SK-N-SH (cell line): ENCODE data around the gene LCORL. TPM values are rescaled to one million over a fixed set of nuclear protein-coding genes. Genes with fewer than 3 reads are reported as not detected.

Experiments
- CTCF ChIA-PET: fragments of 300-600, 350-600 bp; formaldehyde crosslinking; extraction: SDS; loops from one replicate; lab custom pipeline; 2021; lab: Yijun Ruan, JAX
- POLR2A ChIA-PET: fragments of 350-600 bp; sonication (Branson Sonifier 250); formaldehyde crosslinking; extraction: SDS; loops from one replicate; lab custom pipeline; 2020; ENCODE audit warnings: antibody characterized with exemption, inconsistent platforms; lab: Yijun Ruan, JAX
- DNase-seq: peaks from one replicate; pipeline ENCODE4 v3.0.0; 2012
- H2AFZ ChIP-seq: fragments of 200-600 bp; sonication (generic); 2 replicates; pipeline ENCODE4 v1.8.1; 2016; ENCODE audit warnings: antibody characterized with exemption, mild to moderate bottlenecking, low read depth
- H3F3A ChIP-seq: fragments of 200-600 bp; sonication (generic); replicated peaks from 2 replicates; pipeline ENCODE3; 2016; ENCODE audit warnings: antibody characterized with exemption, mild to moderate bottlenecking; ENCODE audit not compliant: insufficient read depth
- H3K27ac ChIP-seq, 2 experiments: fragments of 200-500 bp in 1 of 2; fragments of 200-600 bp in 1 of 2; sonication (Bioruptor generic) in 1 of 2; sonication (generic), shearing (Covaris generic) in 1 of 2; 2 replicates each; pipeline versions ENCODE4 v1.5.1 to v1.6.1; 2014 to 2016; ENCODE audit warnings: low read depth in 2 of 2, inconsistent platforms in 1 of 2, low read length in 1 of 2, mild to moderate bottlenecking in 1 of 2, mixed read lengths in 1 of 2
- H3K27me3 ChIP-seq: fragments of 200-600 bp; sonication (generic), shearing (Covaris generic); 2 replicates; pipeline ENCODE4 v1.6.1; 2016; ENCODE audit warnings: mixed run types; ENCODE audit not compliant: insufficient read depth
- H3K36me3 ChIP-seq, 2 experiments: fragments of 200-500 bp in 1 of 2; fragments of 200-600 bp in 1 of 2; sonication (Bioruptor generic) in 1 of 2; sonication (generic) in 1 of 2; replicated peaks in 1 of 2; 2 replicates each; pipeline versions ENCODE3 to v1.5.1; 2014 to 2016; ENCODE audit warnings: low read length in 1 of 2, mild to moderate bottlenecking in 1 of 2; ENCODE audit not compliant: insufficient read depth in 2 of 2, control insufficient read depth in 1 of 2
- H3K4me1 ChIP-seq, 2 experiments: fragments of 200-500 bp in 1 of 2; fragments of 200-600 bp in 1 of 2; sonication (Bioruptor generic) in 1 of 2; sonication (generic), shearing (Covaris generic) in 1 of 2; 2 replicates each; pipeline versions ENCODE4 v1.5.1 to v1.6.1; 2014 to 2016; ENCODE audit warnings: low read depth in 1 of 2, low read length in 1 of 2, mixed run types in 1 of 2; ENCODE audit not compliant: insufficient read depth in 2 of 2, control insufficient read depth in 1 of 2
- H3K4me2 ChIP-seq: fragments of 200-600 bp; sonication (generic), shearing (Covaris generic); 2 replicates; pipeline ENCODE4 v1.6.1; 2017; ENCODE audit warnings: mixed run types
- H3K4me3 ChIP-seq, 2 experiments: fragments of 200-500 bp in 1 of 2; fragments of 200-600 bp in 1 of 2; sonication (Bioruptor generic) in 1 of 2; sonication (generic), shearing (Covaris generic) in 1 of 2; 2 replicates each; pipeline versions ENCODE4 v1.5.1 to v1.8.1; 2014 to 2016; ENCODE audit warnings: low read depth in 2 of 2, inconsistent platforms in 1 of 2, low read length in 1 of 2, mild to moderate bottlenecking in 1 of 2, mixed read lengths in 1 of 2, moderate library complexity in 1 of 2
- H3K79me2 ChIP-seq: fragments of 200-600 bp; sonication (generic); 2 replicates; pipeline ENCODE4 v1.8.1; 2017; ENCODE audit warnings: mild to moderate bottlenecking; ENCODE audit not compliant: insufficient read depth
- H3K9ac ChIP-seq: fragments of 200-600 bp; sonication (generic); 2 replicates; pipeline ENCODE4 v1.6.1; 2017; ENCODE audit warnings: mixed run types
- H3K9me2 ChIP-seq: fragments of 200-600 bp; sonication (generic); 2 replicates; pipeline ENCODE4 v1.6.1; 2017; ENCODE audit warnings: mixed run types
- H3K9me3 ChIP-seq: fragments of 200-600 bp; sonication (generic); 2 replicates; pipeline ENCODE4 v1.6.1; 2017; ENCODE audit warnings: mixed run types, mild to moderate bottlenecking, moderate library complexity
- H4K20me1 ChIP-seq: fragments of 200-600 bp; sonication (generic); 2 replicates; pipeline ENCODE4 v1.6.1; 2017; ENCODE audit warnings: mild to moderate bottlenecking, mixed run types; ENCODE audit not compliant: insufficient read depth
- CTCF ChIP-seq: fragments of 200-600 bp; sonication (generic); IDR thresholded peaks from 2 replicates; pipeline ENCODE4 v1.6.1; 2017; ENCODE audit warnings: antibody characterized with exemption, mild to moderate bottlenecking, moderate library complexity
- EP300 ChIP-seq, 2 experiments: IDR thresholded peaks; 2 replicates each; pipeline versions ENCODE4 v1.4.0 to v1.6.1; 2012; ENCODE audit warnings: borderline replicate concordance in 1 of 2, low read depth in 1 of 2, low read length in 1 of 2
- FOSL2 ChIP-seq: IDR thresholded peaks from 2 replicates; pipeline ENCODE4 v1.4.0; 2012; ENCODE audit warnings: low read depth, mild to moderate bottlenecking, moderate library complexity, borderline replicate concordance
- GABPA ChIP-seq: IDR thresholded peaks from 2 replicates; pipeline ENCODE4 v1.4.0; 2012; ENCODE audit warnings: low read depth, mild to moderate bottlenecking
- GATA2 ChIP-seq: sonication (generic); formaldehyde crosslinking; IDR thresholded peaks from 2 replicates; pipeline ENCODE4 v1.5.0; 2020; ENCODE audit warnings: mild to moderate bottlenecking, missing genetic modification reagents
- MAX ChIP-seq: IDR thresholded peaks from 2 replicates; pipeline ENCODE4 v1.4.0; 2012; ENCODE audit warnings: low read depth
- MEF2A ChIP-seq: IDR thresholded peaks from 2 replicates; pipeline ENCODE4 v1.4.0; 2012; ENCODE audit warnings: low read depth, borderline replicate concordance
- MXI1 ChIP-seq: IDR thresholded peaks from 2 replicates; pipeline ENCODE4 v1.6.1; 2012; ENCODE audit warnings: mild to moderate bottlenecking, low read depth, low read length, improper control_type of control experiment
- NFIC ChIP-seq: IDR thresholded peaks from 2 replicates; pipeline ENCODE4 v1.4.0; 2012; ENCODE audit warnings: borderline replicate concordance
- NRF1 ChIP-seq: IDR thresholded peaks from 2 replicates; pipeline ENCODE4 v1.6.1; 2012; ENCODE audit warnings: low read depth, mild to moderate bottlenecking, low read length
- RCOR1 ChIP-seq: fragments of 150-350 bp; IDR thresholded peaks from 2 replicates; pipeline ENCODE4 v1.6.1; 2017; ENCODE audit warnings: antibody characterized with exemption, low read length
- RFX5 ChIP-seq: IDR thresholded peaks from 2 replicates; pipeline ENCODE4 v1.6.1; 2012; ENCODE audit warnings: mild to moderate bottlenecking, improper control_type of control experiment, low read length
- RXRA ChIP-seq: IDR thresholded peaks from 2 replicates; pipeline ENCODE4 v1.4.0; 2012; ENCODE audit warnings: low read depth, mild to moderate bottlenecking, borderline replicate concordance
- TEAD4 ChIP-seq: IDR thresholded peaks from 2 replicates; pipeline ENCODE4 v1.4.0; 2012; ENCODE audit warnings: mild to moderate bottlenecking, borderline replicate concordance; ENCODE audit not compliant: insufficient read depth
- YY1 ChIP-seq: IDR thresholded peaks from 2 replicates; pipeline ENCODE4 v1.4.0; 2012; ENCODE audit warnings: low read depth, mild to moderate bottlenecking
- WGBS: methylation state at CpG from one replicate; pipeline ENCODE4 v1.1.6; 2017; ENCODE audit warnings: low lambda C conversion rate; 5-methylcytosine and 5-hydroxymethylcytosine counted together
- polyA plus RNA-seq, 3 experiments: library from polyadenylated mRNA; depleted of rRNA; stranded (reverse); fragments of >200 nt; gene quantifications; 2 replicates each; pipeline ENCODE4 v1.2.3, GENCODE V29; 2012
- TF ChIP-seq, protein P1 (sequence below): IDR thresholded peaks from 2 replicates; pipeline ENCODE4; 2012
- TF ChIP-seq, protein P2 (sequence below): IDR thresholded peaks from 2 replicates; pipeline ENCODE4 v1.6.1; 2012; ENCODE audit warnings: mild to moderate bottlenecking, low read depth, low read length, moderate library complexity
- TF ChIP-seq, protein P3 (sequence below): fragments of 150-350 bp; IDR thresholded peaks from 2 replicates; pipeline ENCODE4 v1.6.1; 2017; ENCODE audit warnings: antibody characterized with exemption, low read length, low read depth, borderline replicate concordance

LCORL gene
- polyA plus RNA-seq, 1 of the 3 experiments (the other 2 are of a cell fraction), result 1.9 TPM

DNA sequence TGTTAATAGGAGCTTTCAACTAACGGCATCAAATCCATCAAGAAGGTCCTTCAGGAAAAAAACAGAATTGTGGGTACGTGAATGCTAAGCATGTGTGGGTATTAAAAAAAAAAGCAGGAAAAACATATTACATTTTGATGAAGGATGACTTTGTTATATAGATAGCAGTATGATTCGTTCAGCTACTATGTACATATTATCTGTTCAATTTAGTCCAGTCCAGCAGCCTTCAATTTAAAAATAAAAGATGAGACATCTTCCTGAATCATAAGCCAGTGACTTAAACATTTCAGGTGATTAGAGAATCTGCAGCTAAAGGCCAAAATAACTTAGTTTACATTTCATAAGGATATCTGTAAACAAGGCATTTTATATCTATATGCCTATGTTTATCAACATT, 63.4 kb downstream of the LCORL start:
- POLR2A ChIA-PET, result no interaction called here
- H3K36me3 ChIP-seq, result peaks cover 39 to 47% of the 10 kb centered on the region in 2 experiments
- TF ChIP-seq MEF2A (peak; percentile 35; the same call in 1 of the 2 replicates), FOSL2 (0 out of 2 replicates have a peak, but pooled peaks have one; percentile 4), RXRA (no peak)
- TF ChIP-seq, protein P1, sequence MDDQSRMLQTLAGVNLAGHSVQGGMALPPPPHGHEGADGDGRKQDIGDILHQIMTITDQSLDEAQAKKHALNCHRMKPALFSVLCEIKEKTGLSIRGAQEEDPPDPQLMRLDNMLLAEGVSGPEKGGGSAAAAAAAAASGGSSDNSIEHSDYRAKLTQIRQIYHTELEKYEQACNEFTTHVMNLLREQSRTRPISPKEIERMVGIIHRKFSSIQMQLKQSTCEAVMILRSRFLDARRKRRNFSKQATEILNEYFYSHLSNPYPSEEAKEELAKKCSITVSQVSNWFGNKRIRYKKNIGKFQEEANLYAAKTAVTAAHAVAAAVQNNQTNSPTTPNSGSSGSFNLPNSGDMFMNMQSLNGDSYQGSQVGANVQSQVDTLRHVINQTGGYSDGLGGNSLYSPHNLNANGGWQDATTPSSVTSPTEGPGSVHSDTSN, result peak; percentile 11; the same call in 1 of the 2 replicates

GRCh38 chr4:17957688-17958087, 63.9 kb downstream of the LCORL start:
- Histone ChIP-seq H3K9me3 (no peaks in the 10 kb centered on the region), H3K27me3 (no peaks in the 10 kb centered on the region), H3K9ac (no peak overlapping the region), H3K79me2 (peaks cover 7% of the 10 kb centered on the region; the same call in 1 of the 2 replicates), H4K20me1 (no peaks in the 10 kb centered on the region), H3K27ac (peak overlapping the region in 1 of 2 experiments; percentile 14; a peak in 1 of 4 replicates), H3K4me3 (no peak overlapping the region), H3K9me2 (no peaks in the 10 kb centered on the region), H3F3A (peaks cover 3% of the 10 kb centered on the region), H2AFZ (no peak overlapping the region), H3K4me2 (no peak overlapping the region), H3K36me3 (peaks cover 39 to 52% of the 10 kb centered on the region in 2 experiments), H3K4me1 (no peaks in the 10 kb centered on the region; a peak in 2 of 4 replicates)
- WGBS, result 83% methylated on average over 1 of the region's 1 CpG
- ChIA-PET CTCF (interaction anchor here (0.7 kb wide), 1 partner anchor 229 kb away, joined by 3 read pairs; no protein-coding TSS in a partner anchor), POLR2A (no interaction called here)
- no peak for DNase-seq
- TF ChIP-seq NFIC (no peak), MEF2A (no peak), GATA2 (CRISPR knock-in tag) (no peak), EP300 (IDR thresholded peaks at IDR 0.05; ENCODE audit: borderline replicate concordance in 1 of 2, low read depth in 1 of 2, low read length in 1 of 2) (no peak), GABPA (no peak), MAX (no peak), RXRA (no peak), RFX5 (no peak), YY1 (no peak), TEAD4 (no peak), NRF1 (no peak), MXI1 (no peak), CTCF (no peak), RCOR1 (no peak)
- TF ChIP-seq, protein P2, sequence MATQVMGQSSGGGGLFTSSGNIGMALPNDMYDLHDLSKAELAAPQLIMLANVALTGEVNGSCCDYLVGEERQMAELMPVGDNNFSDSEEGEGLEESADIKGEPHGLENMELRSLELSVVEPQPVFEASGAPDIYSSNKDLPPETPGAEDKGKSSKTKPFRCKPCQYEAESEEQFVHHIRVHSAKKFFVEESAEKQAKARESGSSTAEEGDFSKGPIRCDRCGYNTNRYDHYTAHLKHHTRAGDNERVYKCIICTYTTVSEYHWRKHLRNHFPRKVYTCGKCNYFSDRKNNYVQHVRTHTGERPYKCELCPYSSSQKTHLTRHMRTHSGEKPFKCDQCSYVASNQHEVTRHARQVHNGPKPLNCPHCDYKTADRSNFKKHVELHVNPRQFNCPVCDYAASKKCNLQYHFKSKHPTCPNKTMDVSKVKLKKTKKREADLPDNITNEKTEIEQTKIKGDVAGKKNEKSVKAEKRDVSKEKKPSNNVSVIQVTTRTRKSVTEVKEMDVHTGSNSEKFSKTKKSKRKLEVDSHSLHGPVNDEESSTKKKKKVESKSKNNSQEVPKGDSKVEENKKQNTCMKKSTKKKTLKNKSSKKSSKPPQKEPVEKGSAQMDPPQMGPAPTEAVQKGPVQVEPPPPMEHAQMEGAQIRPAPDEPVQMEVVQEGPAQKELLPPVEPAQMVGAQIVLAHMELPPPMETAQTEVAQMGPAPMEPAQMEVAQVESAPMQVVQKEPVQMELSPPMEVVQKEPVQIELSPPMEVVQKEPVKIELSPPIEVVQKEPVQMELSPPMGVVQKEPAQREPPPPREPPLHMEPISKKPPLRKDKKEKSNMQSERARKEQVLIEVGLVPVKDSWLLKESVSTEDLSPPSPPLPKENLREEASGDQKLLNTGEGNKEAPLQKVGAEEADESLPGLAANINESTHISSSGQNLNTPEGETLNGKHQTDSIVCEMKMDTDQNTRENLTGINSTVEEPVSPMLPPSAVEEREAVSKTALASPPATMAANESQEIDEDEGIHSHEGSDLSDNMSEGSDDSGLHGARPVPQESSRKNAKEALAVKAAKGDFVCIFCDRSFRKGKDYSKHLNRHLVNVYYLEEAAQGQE, result no peak
- TF ChIP-seq, protein P3, sequence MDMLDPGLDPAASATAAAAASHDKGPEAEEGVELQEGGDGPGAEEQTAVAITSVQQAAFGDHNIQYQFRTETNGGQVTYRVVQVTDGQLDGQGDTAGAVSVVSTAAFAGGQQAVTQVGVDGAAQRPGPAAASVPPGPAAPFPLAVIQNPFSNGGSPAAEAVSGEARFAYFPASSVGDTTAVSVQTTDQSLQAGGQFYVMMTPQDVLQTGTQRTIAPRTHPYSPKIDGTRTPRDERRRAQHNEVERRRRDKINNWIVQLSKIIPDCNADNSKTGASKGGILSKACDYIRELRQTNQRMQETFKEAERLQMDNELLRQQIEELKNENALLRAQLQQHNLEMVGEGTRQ, result no peak

More for the DNA sequence above, 63.4 kb downstream of the LCORL start:
- Histone ChIP-seq H3K9ac (no peak overlapping the region), H2AFZ (no peak overlapping the region), H3K4me2 (no peak overlapping the region), H3F3A (peaks cover 3% of the 10 kb centered on the region), H3K4me3 (no peak overlapping the region), H4K20me1 (no peaks in the 10 kb centered on the region), H3K4me1 (no peaks in the 10 kb centered on the region; a peak in 2 of 4 replicates), H3K27me3 (no peaks in the 10 kb centered on the region), H3K27ac (peak overlapping the region in 1 of 2 experiments; percentile 14; a peak in 1 of 4 replicates), H3K79me2 (peaks cover 9% of the 10 kb centered on the region; the same call in 1 of the 2 replicates), H3K9me2 (no peaks in the 10 kb centered on the region), H3K9me3 (no peaks in the 10 kb centered on the region)
- CTCF ChIA-PET, result interaction anchor here (0.7 kb wide), 1 partner anchor 229 kb away, joined by 3 read pairs; no protein-coding TSS in a partner anchor
- WGBS, result 58% methylated on average over 3 of the region's 3 CpGs
- DNase-seq, result no peak
